Measurements from ENCODE around the gene IL32.

IL32 gene, protein sequence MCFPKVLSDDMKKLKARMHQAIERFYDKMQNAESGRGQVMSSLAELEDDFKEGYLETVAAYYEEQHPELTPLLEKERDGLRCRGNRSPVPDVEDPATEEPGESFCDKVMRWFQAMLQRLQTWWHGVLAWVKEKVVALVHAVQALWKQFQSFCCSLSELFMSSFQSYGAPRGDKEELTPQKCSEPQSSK

DNA sequence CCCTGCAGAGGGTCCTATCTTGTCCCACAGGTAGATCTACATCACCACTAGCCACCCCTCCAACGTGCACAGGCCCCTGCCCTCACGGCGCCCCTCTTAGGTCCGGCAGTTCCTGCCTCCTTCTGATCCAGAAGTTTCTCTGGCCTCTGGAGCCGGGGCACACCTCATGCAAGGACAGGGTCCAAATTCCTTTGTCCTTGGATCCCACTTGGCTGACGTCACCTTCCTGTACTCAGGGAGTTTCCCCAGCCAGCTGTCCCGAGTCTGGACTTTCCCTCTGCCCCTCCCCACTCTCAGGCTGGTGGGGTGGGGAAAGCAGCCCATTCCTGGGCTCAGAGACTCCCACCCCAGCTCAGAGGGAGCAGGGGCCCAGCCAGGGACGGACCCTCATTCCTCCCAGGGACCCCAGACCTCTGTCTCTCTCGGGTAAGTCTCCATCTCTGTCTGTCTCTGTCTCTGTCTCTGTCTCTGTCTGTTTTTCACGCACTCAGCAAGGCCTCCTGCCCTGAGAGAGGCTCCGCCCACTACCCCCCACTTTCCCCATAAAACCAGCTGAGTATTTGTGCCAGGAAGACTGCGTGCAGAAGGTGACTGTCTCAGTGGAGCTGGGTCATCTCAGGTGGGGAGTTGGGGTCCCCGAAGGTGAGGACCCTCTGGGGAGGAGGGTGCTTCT is at the start of gene IL32:
IL32 (plus strand) TSS at position 572 of the 673 bp plus-strand sequence. CDS start 172 bp downstream, outside the sequence.
- ATAC-seq = peak; percentile 67

DNA sequence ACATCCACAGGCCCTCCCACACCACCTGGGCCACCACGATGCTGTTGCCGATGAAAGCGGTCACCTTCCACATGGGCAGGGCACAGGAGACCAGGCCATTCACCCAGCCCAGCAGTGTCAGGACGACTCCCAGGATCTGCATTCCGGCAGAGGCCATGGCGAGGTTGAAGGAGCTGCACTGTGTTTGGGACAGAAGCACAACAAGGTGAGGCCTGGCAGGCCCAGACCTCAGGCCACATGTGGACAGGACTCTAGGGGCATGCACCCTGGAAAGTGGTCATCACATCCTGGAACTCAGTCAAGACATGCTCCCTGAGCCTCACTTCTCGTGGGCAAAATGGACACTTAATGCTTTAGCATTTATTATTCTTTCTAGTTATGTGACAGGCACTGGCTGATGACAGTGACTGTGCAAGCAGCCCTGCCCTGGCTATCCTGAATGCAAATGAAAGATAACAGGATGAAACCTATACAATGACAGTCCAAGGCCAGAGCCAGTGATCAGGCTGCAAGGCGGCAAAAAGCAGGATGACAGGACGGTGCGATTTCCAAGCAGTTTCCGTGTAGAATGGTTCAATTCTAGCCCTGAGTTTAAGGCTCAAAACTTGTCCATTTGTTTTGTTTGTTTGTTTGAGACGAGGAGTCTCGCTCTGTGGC is 49.4 kb upstream of the IL32 start:
- ATAC-seq = no peak

DNA sequence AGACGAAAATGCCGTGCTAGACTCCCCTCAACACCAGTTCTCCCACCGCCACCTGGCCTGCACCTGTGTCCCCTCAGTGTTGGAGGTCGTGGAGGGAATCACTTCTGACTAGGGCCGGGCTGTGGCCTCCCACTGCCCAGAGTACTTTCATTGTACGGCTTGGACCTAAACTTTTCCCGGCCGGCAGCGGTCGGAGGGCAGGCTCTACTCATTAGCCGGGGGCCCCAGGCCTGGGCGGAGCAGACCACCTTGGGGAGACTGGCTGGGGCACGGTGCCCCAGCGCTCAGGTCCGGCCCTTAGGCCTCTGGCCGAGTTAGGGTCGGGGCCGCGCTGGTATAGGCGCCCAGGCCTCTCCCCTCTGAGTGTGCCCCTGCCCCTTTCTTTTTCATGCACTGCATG is 48.1 kb upstream of the IL32 start:
- no peak for ATAC-seq

DNA sequence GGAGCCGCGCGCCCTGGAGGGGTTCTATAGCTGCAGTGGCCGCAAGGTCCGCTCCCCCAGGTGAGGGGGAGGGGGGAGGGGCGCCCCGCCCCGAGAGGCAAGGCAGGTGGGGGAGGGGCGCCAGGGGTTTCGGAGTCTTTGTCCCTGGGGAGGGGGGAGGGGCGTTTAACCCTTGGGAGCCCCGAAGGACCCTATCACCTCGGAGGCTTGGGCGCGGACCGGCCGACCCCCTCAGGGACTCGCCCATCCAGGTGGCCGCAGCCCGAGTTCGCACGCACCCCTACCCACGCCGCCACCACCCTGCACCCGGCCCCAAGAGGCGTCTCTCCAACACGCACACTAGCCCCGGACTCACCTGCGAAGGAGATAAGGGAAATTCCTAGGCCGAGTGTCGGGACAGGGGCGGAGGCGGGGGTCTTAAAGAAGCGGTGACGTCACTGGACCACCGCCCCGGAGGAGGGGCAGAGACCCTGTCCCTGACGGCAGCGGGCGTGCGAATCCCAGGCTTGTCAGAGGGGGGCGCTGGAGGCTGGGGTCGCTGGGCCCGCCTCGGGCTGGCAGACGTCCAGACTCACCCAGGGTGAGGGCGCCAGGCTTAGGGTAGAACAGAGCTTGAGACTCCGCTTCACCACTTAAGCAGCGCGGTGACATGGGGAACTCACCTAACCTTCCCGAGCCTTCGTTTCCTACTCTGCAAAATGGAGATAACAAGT is 47.5 kb upstream of the IL32 start, which contains the start of gene CLDN6:
CLDN6 (minus strand) TSS at position 390 of the 713 bp plus-strand sequence. CDS start 2,162 bp downstream, outside the sequence.
- no peak for ATAC-seq

DNA sequence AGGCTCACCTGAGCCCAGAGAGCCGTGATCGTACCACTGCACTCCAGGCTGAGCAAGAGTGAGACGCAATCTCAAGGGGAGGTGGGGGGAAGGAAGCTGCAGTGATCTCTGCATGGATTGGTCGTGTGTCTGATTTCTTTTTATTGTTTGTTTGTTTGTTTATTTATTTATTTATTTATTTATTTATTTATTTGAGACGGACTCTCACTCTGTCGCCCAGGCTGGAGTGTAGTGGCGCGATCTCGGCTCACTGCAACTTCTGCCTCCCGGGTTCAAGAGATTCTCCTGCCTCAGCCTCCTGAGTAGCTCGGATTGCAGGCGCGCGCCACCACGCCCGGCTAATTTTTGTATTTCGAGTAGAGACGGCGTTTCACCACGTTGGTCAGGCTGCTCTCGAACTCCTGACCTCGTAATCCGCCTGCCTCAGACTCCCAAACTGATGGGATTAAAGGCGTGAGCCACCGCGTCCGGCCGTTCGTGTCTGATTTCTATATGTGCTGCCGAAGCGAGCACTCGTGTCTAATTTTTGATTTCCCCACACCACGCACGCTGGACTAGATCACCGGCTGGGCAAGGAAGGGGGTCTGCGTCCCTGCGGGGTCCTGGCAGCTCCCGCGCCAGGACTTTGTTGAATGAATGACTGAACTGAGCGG is 45.7 kb upstream of the IL32 start:
- no peak for ATAC-seq

DNA sequence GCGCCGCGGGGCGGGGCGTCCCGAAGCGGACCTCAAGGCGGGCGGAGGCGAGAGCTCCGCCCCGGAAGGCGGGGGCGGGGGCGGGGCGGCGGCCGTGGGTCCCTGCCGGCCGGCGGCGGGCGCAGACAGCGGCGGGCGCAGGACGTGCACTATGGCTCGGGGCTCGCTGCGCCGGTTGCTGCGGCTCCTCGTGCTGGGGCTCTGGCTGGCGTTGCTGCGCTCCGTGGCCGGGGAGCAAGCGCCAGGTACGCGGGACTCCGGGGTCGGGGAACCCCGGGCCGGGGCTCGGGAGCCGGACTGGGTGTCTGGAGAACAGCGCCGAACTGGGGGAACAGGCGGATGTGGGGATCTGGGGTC is 45.2 kb upstream of the IL32 start, which contains the start of gene TNFRSF12A:
TNFRSF12A (plus strand) TSS at position 122 of the 357 bp plus-strand sequence; CDS start at position 152, 30 bp downstream.
- peak; percentile 3 to 6 for ATAC-seq

DNA sequence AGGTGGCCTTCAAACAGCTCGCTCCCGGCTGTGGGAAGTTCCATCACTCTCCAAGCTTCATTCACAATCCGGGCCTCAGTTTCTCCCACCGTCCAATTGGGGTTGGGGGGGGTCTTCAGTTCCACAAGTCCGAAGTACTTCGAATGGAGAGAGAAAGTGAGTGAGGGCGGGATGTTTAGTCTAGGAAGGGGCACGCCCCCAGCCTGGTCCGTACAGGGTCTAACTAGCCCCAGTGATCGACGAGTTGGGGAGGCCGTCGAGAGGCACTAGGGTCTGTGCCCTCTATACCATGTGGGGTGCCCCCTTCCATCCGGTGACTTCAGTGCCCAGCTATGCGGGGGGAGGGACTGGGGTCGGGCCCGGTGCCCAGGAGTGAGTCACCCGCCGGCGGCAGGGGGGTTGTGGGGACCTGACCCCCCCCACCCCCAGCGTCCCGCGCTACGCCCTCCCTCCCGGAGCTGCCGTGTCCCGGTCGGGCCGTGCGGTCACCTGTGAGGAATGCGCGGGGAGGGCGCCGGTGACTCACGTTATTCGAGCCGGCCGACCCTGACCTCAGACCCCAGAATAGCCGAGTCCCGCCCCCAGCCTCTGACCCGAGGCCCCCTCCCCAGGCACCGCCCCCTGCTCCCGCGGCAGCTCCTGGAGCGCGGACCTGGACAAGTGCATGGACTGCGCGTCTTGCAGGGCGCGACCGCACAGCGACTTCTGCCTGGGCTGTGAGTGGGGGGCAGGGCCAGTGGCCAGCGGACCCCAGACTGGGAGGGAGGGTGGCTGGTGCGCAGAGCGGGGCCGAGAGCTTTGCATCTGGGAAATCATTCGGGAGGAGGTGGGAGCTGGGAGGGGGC is 44.6 kb upstream of the IL32 start:
- ATAC-seq = no peak

DNA sequence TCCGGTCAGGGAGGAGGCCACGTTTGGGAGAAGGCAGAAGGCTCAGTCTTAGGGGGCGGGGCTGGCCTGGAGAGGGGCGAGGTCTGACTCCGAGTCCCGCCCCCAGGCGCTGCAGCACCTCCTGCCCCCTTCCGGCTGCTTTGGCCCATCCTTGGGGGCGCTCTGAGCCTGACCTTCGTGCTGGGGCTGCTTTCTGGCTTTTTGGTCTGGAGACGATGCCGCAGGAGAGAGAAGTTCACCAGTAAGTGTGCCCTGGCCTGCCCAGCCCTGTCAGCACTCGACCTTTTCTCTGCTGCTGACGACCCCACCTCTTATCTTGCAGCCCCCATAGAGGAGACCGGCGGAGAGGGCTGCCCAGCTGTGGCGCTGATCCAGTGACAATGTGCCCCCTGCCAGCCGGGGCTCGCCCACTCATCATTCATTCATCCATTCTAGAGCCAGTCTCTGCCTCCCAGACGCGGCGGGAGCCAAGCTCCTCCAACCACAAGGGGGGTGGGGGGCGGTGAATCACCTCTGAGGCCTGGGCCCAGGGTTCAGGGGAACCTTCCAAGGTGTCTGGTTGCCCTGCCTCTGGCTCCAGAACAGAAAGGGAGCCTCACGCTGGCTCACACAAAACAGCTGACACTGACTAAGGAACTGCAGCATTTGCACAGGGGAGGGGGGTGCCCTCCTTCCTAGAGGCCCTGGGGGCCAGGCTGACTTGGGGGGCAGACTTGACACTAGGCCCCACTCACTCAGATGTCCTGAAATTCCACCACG is 43.8 kb upstream of the IL32 start:
- peak; percentile 30 to 40 for ATAC-seq

DNA sequence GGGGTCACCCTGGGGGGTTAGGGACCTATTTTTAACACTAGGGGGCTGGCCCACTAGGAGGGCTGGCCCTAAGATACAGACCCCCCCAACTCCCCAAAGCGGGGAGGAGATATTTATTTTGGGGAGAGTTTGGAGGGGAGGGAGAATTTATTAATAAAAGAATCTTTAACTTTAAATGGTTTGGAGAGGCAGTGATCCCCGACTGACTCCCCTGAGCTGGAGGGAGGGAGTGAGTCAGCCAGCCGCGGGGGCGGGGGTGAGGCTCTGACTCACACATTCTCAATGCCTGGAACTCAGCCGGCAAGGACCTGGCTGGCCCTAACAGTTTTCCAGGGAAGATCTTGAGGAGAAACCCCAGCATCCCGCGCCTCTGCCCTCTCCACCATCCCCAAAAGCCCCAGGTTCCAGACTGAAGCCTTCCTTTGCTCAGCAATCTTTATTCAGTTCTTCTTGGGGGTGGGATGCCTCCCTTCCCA is 43.2 kb upstream of the IL32 start:
- ATAC-seq = peak; percentile 41 to 49

DNA sequence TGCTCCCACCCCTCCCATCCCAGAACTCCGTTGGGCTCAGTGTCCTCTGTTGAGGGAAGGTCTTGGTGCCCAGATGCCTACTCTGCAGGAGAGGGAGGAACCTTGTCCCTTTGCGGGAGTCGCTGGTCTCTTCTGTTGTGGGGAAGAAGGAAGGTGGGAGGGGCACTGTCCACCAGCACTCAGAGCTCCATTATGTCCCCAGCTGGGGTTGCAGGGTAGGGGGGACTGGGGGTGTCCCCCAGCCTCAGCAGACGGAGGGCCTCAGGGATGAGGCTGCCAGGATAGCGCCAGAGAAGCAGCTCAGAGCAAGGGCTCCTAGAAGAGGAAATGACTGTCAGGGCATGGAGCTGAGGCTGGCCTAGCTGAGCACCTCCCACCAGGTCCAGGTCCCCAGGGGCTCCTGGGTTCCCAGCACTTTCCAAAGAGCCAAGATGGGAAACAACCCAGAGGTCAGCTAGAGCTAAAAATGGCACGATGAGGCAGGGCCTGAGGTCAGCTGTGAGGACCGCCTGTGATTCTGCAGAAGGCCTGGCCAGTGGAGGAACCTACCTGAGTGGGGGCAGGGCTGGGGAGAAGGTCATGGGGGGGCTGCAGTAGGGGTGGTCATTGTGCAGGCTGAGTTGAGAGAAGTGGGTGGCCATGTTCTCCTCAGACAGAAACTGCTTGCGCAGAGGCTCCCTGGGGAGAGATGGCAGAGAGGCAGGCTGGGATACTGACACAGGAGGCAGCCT is 42.6 kb upstream of the IL32 start:
- no peak for ATAC-seq

DNA sequence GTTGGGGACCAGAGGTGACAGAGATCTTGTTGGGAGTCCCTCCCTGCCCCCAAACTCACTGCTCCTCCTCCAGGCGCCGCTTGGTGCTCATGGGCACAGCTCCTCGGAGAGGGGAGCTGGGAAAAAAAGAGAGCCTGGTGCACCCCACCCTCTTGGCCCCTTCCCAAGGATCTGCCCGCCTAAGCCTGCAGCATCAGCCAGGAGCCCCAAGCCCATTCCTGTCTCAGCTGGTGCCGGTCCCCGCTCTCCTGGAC is 42.1 kb upstream of the IL32 start:
- ATAC-seq = no peak

DNA sequence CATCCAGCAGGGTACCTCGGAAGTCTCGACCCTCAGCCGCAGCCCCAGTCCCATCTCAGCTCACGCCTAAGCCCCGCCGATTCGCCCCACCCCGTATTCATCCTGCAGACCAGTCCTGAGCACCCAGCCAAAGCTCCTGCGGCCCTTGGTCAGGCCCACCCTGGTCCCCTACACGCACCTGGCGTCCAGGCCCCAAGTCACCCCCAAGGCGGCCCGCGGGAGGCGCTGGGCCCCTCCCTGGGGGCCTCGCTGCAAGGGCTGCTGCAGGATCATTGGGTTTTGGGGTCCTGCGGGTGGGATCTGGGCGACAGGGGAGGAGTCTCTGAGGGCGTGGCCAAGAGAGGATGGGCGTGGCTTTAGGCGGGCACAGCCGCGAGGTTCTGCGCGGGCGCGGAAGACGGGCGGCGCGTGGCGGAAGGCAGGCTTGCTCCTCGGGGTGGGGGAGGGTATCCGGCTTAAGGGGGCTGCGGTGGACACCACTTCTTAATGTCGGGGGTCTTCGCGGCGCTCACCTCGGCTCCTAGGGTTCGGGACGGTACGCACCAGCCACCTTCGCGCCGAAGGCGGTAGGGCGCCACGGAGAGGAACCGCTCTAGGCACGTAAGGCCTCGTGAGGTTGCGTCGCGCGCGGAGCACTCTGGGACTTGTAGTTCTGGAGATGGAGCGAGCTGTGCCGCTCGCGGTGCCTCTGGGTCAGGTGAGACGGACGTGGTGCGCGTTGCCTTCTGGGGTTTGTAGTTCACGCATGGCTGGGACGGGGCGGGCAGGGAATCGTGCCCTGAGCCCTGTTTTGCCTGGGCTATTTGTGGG is 41.6 kb upstream of the IL32 start, which contains the start of the genes HCFC1R1 and THOC6:
HCFC1R1 (minus strand) TSS at position 274 of the 810 bp plus-strand sequence; CDS start at position 273, 1 bp downstream.
THOC6 (plus strand) TSS at position 367 of the 810 bp plus-strand sequence; CDS start at position 659, 292 bp downstream.
- ATAC-seq = peak; percentile 84

DNA sequence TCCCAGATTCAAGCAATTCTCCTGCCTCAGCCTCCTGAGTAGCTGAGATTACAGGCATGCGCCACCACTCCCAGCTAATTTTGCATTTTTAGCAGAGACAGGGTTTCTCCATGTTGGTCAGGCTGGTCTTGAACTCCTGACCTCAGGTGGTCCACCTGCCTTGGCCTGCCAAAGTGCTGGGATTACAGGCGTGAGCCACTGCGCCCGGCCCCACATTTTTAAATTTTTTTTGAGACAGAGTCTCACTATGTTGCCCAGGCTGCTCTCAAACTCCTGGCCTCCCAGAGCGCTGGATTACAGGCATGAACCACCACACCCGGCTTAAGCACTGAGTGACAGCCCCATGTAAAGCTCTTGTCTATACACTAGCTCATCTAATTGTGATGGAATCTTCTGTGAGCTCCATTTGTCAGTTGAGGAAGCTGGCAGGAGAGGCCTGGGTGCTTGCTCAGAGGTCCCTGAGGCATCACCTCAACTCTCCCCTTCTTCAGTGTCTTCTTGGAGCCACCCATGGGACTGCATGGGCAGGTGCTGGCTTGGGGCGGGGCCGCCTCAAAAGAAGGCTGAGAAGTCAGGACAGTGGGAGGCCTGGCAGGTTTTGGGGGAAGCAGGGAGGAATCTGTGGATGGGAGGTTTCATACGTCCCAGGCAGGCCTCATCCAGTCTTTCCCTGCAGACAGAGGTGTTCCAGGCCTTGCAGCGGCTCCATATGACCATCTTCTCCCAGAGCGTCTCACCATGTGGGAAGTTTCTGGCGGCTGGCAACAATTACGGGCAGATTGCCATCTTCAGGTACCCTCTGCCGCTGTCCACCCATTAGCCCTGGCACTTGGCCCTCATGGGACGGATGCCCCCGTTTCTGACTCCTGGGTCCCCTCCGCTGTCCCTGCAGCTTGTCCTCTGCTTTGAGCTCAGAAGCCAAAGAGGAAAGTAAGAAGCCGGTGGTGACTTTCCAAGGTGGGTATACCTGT is 40.1 kb upstream of the IL32 start:
- ATAC-seq = no peak

DNA sequence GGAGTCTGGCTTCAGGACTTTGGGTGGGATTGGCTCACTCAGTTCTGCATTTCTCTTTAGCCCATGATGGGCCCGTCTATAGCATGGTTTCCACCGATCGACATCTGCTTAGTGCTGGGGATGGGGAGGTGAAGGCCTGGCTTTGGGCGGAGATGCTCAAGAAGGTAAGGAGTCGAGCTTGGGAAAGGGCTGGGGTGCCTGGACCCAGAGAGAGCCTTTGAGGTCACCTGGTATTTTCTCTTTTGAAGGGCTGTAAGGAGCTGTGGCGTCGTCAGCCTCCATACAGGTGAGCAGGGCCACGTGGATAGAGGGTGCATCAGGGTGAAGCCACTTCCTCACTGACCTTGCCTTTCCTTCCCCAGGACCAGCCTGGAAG is 39.4 kb upstream of the IL32 start:
- ATAC-seq = no peak

DNA sequence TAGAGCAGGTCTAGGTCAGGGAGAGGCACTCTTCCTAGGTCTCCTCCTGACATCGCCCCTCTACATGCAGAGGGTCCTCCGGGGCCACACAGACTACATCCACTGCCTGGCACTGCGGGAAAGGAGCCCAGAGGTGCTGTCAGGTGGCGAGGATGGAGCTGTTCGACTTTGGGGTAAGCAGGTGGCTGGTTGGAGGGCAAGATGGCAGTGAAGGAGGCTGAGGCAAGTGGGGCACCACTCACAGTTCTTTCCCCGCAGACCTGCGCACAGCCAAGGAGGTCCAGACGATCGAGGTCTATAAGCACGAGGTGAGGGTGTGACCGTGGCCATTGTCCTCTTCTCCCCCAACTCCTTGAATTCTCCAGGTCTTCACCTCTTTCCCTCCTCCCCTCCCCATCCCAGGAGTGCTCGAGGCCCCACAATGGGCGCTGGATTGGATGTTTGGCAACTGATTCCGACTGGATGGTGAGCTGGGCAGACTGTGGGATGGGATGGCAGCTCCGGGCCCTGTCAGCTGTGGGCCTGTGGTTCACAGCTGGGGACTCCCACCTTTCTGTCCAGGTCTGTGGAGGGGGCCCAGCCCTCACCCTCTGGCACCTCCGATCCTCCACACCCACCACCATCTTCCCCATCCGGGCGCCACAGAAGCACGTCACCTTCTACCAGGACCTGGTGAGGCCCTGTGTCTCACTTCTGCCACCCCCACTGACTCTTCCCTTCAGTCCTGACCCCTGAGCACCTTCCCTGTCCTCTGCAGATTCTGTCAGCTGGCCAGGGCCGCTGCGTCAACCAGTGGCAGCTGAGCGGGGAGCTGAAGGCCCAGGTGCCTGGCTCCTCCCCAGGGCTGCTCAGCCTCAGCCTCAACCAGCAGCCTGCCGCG is 38.6 kb upstream of the IL32 start:
- no peak for ATAC-seq

DNA sequence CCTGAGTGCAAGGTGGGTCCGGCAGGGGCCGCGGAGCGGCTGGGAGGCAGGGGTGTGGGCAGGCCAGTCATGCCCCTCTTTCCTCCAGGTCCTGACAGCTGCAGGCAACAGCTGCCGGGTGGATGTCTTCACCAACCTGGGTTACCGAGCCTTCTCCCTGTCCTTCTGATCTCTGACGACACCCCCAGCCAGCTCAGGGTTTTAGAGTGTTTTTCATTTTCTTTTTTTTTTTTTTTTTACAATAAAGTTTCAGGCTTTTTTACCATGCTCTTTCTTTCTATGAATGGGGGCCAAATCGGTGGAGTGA is 38.0 kb upstream of the IL32 start:
- ATAC-seq = no peak

Measured in activated CD4-positive, CD25-positive, alpha-beta regulatory T cell treated with anti-CD3 and anti-CD28 coated beads, Interleukin-2, amount 50 U/mL, for 24 hours (primary cell).